HEK293T (cell line): Measurements from ENCODE around the gene SAFB.

ENCODE experiments used
- BHLHE40 ChIP-seq: fragments of 450-650 bp; IDR thresholded peaks from 2 replicates; pipeline ENCODE4 v1.6.1; 2016; ENCODE audit warnings: mild to moderate bottlenecking, moderate library complexity, borderline replicate concordance
- ELF4 ChIP-seq: fragments of 450-650 bp; IDR thresholded peaks from 2 replicates; pipeline ENCODE4 v1.6.1; 2017; ENCODE audit warnings: antibody characterized with exemption
- FOXA1 ChIP-seq: fragments of 450-650 bp; IDR thresholded peaks from 2 replicates; pipeline ENCODE4 v1.6.1; 2016; ENCODE audit warnings: mild to moderate bottlenecking
- HDGF ChIP-seq: fragments of 450-650 bp; IDR thresholded peaks from 2 replicates; pipeline ENCODE4 v1.6.1; 2017; ENCODE audit warnings: antibody characterized with exemption, borderline replicate concordance
- NFRKB ChIP-seq: fragments of 450-650 bp; IDR thresholded peaks from 2 replicates; pipeline ENCODE4 v1.6.1; 2016; ENCODE audit warnings: mild to moderate bottlenecking, moderate library complexity
- SP1 ChIP-seq: fragments of 450-650 bp; IDR thresholded peaks from 2 replicates; pipeline ENCODE4 v1.6.1; 2017
- SUZ12 ChIP-seq: fragments of 450-650 bp; IDR thresholded peaks from 2 replicates; pipeline ENCODE4 v1.6.1; 2016; ENCODE audit warnings: mild to moderate bottlenecking
- TARDBP ChIP-seq: fragments of 450-650 bp; IDR thresholded peaks from 2 replicates; pipeline ENCODE4 v1.6.1; 2016
- ZNF384 ChIP-seq: fragments of 450-650 bp; IDR thresholded peaks from 2 replicates; pipeline ENCODE4 v1.6.1; 2016

- TF ChIP-seq SUZ12 (no peak), HDGF (no peak), SP1 (no peak), TARDBP (no peak), NFRKB (no peak), BHLHE40 (no peak), ZNF384 (no peak), FOXA1 (no peak), ELF4 (no peak)
Observed at GRCh38 chr19:5627395-5627904, 4.6 kb downstream of the SAFB start.
